ENCODE data around the gene MBP.

The MBP gene

GRCh38 chr18:77101410-77102258 is 30.9 kb downstream of the MBP start:
- H3K4me2 ChIP-seq: peak overlapping the region; percentile 69; the same call in 1 of the 2 replicates
- TF ChIP-seq CTCF (conservative IDR thresholded peaks at IDR 0.05; ENCODE audit: low read depth, low read length): no peak
- H2AFZ ChIP-seq (ENCODE audit: low read depth): no peak overlapping the region
- no peak overlapping the region for H3K9ac ChIP-seq
- no peaks in the 10 kb centered on the region for H3K79me2 ChIP-seq (ENCODE audit: insufficient read depth, low read depth)
- H3K27ac ChIP-seq: peak overlapping the region; percentile 34; the same call in 1 of the 2 replicates
- H3K36me3 ChIP-seq (ENCODE audit: insufficient read depth): no peaks in the 10 kb centered on the region
- peaks cover 20% of the 10 kb centered on the region for H3K4me1 ChIP-seq (ENCODE audit: low read depth, poor library complexity, severe bottlenecking)
- no peak overlapping the region for H3K4me3 ChIP-seq (IDR thresholded peaks at IDR 0.05; ENCODE audit: insufficient read depth, low read depth, low read length)
- H4K20me1 ChIP-seq (ENCODE audit: insufficient read depth): no peaks in the 10 kb centered on the region
- no peaks in the 10 kb centered on the region for H3K27me3 ChIP-seq (ENCODE audit: insufficient read depth, low read depth)

- Histone ChIP-seq H3K4me3 (IDR thresholded peaks at IDR 0.05; ENCODE audit: insufficient read depth, low read depth, low read length) (no peak overlapping the region), H2AFZ (ENCODE audit: low read depth) (no peak overlapping the region)
Observed at GRCh38 chr18:77100751-77101355, 31.7 kb downstream of the MBP start.

GRCh38 chr18:77099485-77100370 is 32.9 kb downstream of the MBP start:
- Histone ChIP-seq H3K9ac (no peak overlapping the region), H3K4me2 (no peak overlapping the region), H3K27ac (no peak overlapping the region), H3K4me1 (ENCODE audit: low read depth, poor library complexity, severe bottlenecking) (peaks cover 20% of the 10 kb centered on the region), H2AFZ (ENCODE audit: low read depth) (no peak overlapping the region), H4K20me1 (ENCODE audit: insufficient read depth) (no peaks in the 10 kb centered on the region), H3K79me2 (ENCODE audit: insufficient read depth, low read depth) (no peaks in the 10 kb centered on the region), H3K4me3 (IDR thresholded peaks at IDR 0.05; ENCODE audit: insufficient read depth, low read depth, low read length) (no peak overlapping the region), H3K36me3 (ENCODE audit: insufficient read depth) (no peaks in the 10 kb centered on the region), H3K27me3 (ENCODE audit: insufficient read depth, low read depth) (no peaks in the 10 kb centered on the region)
- TF ChIP-seq CTCF (conservative IDR thresholded peaks at IDR 0.05; ENCODE audit: low read depth, low read length): no peak

More at GRCh38 chr18:77100751-77101355, 31.7 kb downstream of the MBP start:
- Histone ChIP-seq H3K36me3 (ENCODE audit: insufficient read depth) (no peaks in the 10 kb centered on the region), H3K27ac (no peak overlapping the region), H3K9ac (no peak overlapping the region), H3K79me2 (ENCODE audit: insufficient read depth, low read depth) (no peaks in the 10 kb centered on the region), H3K4me2 (no peak overlapping the region), H3K4me1 (ENCODE audit: low read depth, poor library complexity, severe bottlenecking) (peaks cover 20% of the 10 kb centered on the region), H3K27me3 (ENCODE audit: insufficient read depth, low read depth) (no peaks in the 10 kb centered on the region), H4K20me1 (ENCODE audit: insufficient read depth) (no peaks in the 10 kb centered on the region)
- TF ChIP-seq CTCF (conservative IDR thresholded peaks at IDR 0.05; ENCODE audit: low read depth, low read length): no peak

- TF ChIP-seq CTCF (conservative IDR thresholded peaks at IDR 0.05; ENCODE audit: low read depth, low read length): no peak
- H3K27ac ChIP-seq: no peak overlapping the region
- H3K4me3 ChIP-seq (IDR thresholded peaks at IDR 0.05; ENCODE audit: insufficient read depth, low read depth, low read length): no peak overlapping the region
- no peak overlapping the region for H3K4me2 ChIP-seq
- no peaks in the 10 kb centered on the region for H3K79me2 ChIP-seq (ENCODE audit: insufficient read depth, low read depth)
- peaks cover 20% of the 10 kb centered on the region for H3K4me1 ChIP-seq (ENCODE audit: low read depth, poor library complexity, severe bottlenecking)
- no peaks in the 10 kb centered on the region for H3K27me3 ChIP-seq (ENCODE audit: insufficient read depth, low read depth)
- no peak overlapping the region for H3K9ac ChIP-seq
- H4K20me1 ChIP-seq (ENCODE audit: insufficient read depth): no peaks in the 10 kb centered on the region
- H3K36me3 ChIP-seq (ENCODE audit: insufficient read depth): no peaks in the 10 kb centered on the region
- H2AFZ ChIP-seq (ENCODE audit: low read depth): no peak overlapping the region
Observed at GRCh38 chr18:77098538-77099174, 33.9 kb downstream of the MBP start.
